Measurements from ENCODE around the gene NOX4. TPM values are rescaled to one million over a fixed set of nuclear protein-coding genes. Genes with fewer than 3 reads are reported as not detected.
"Not testable (repeated sequence)": the region's sequence is repeated elsewhere in the genome, so short reads cannot be mapped to it uniquely, and the experiment has no call there.

NOX4 gene
- total and polyA plus RNA-seq, 2 of the 8 experiments (the other 6 are each of a cell fraction or from before 2014, with no cell fraction given) = 2.0 to 2.3 TPM

DNA sequence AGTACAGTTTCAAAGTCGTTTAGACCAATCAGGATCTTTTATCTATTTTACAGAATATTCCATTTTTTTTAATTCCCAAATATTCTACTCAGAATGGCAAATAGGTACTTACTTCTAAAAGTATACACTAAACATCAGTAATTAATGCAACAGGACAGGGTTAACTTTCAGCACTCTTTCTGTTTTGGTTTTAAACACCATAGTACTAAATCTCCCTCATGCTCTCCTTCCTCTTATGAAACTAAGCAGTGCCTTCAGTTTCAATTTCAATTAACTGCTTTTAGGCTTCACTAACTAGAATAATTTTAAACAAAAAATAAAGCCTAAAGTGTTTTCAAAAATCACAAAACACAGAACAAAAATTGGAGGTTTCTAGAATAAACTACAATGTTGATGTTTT lies 57.9 kb downstream of the NOX4 start (continued):
- TF ChIP-seq ZNF274 (IDR thresholded peaks at IDR 0.05; ENCODE audit: borderline replicate concordance, extremely low read depth, low read length) (no peak), SUZ12 (IDR thresholded peaks at IDR 0.05; ENCODE audit: low read length) (no peak), EP300 (IDR thresholded peaks at IDR 0.05; ENCODE audit: borderline replicate concordance in 1 of 2, low read depth in 2 of 2, low read length in 2 of 2) (no peak)
- TF ChIP-seq, protein P1, sequence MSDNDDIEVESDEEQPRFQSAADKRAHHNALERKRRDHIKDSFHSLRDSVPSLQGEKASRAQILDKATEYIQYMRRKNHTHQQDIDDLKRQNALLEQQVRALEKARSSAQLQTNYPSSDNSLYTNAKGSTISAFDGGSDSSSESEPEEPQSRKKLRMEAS (IDR thresholded peaks at IDR 0.05) = no peak

DNA sequence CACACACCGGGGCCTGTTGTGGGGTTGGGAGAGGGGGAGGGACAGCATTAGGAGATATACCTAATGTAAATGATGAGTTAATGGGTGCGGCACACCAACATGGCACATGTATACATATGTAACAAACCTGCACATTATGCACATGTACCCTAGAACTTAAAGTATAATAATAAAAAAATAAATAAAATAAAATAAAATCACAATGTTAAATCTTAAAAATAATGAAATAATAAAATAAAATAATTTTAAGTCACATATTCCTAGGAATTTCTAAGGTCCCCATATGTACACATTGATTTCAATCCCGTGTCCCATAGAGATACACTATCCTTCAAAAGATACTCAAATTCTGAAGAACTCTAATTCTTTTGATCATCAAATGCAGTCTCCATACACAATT lies 59.0 kb downstream of the NOX4 start:
- H3K23me2 ChIP-seq (ENCODE audit: low read depth, low read length); H3K79me1 ChIP-seq (ENCODE audit: low read depth, low read length); H3K9me3 ChIP-seq (ENCODE audit: insufficient read depth in 2 of 2, low read depth in 1 of 2, low read length in 1 of 2); H4K5ac ChIP-seq (ENCODE audit: insufficient read length, low read depth, low read length); H3K14ac ChIP-seq (ENCODE audit: insufficient read length); FAIRE-seq; H3K4me2 ChIP-seq (ENCODE audit: insufficient read depth in 1 of 2, low read depth in 2 of 2, low read length in 2 of 2); DNase-seq (ENCODE audit: low read depth in 1 of 2, low spot score in 2 of 2); H2BK120ac ChIP-seq (replicated peaks; ENCODE audit: low read depth, low read length); H2BK5ac ChIP-seq (ENCODE audit: low read depth, low read length); H4K8ac ChIP-seq (ENCODE audit: extremely low read depth, insufficient read depth, low read length); H3K18ac ChIP-seq (ENCODE audit: extremely low read depth, low read length); H3K36me3 ChIP-seq (ENCODE audit: control insufficient read depth in 2 of 4, insufficient read depth in 4 of 4, low read length in 3 of 4); H2BK15ac ChIP-seq (ENCODE audit: low read length); H3K27ac ChIP-seq (ENCODE audit: low read depth, low read length); POLR2A ChIA-PET (ENCODE audit: partially characterized antibody); H3K23ac ChIP-seq (ENCODE audit: insufficient read length); H3K27me3 ChIP-seq (replicated peaks in 1 of 4; ENCODE audit: control insufficient read depth in 3 of 4, extremely low read depth in 1 of 4, insufficient read depth in 3 of 4, low read length in 3 of 4); H3K4ac ChIP-seq (replicated peaks; ENCODE audit: insufficient read length, low read depth, low read length); H4K20me1 ChIP-seq (replicated peaks in 1 of 2; ENCODE audit: control insufficient read depth in 1 of 2, insufficient read depth in 2 of 2, low read length in 2 of 2); CTCF ChIA-PET (ENCODE audit: partially characterized antibody); H4K91ac ChIP-seq (replicated peaks; ENCODE audit: insufficient read length, low read length); H2BK20ac ChIP-seq (ENCODE audit: low read length); H2BK12ac ChIP-seq (ENCODE audit: low read depth, low read length); H2AK5ac ChIP-seq (ENCODE audit: low read depth, low read length); H3K79me2 ChIP-seq (ENCODE audit: control insufficient read depth in 1 of 2, insufficient read depth in 2 of 2, low read length in 2 of 2); H3K56ac ChIP-seq (replicated peaks; ENCODE audit: insufficient read length, low read depth, low read length); H3K9ac ChIP-seq (replicated peaks in 1 of 4; ENCODE audit: extremely low read depth in 1 of 4, low read depth in 3 of 4, low read length in 3 of 4); H2AFZ ChIP-seq (ENCODE audit: low read length); H3K4me1 ChIP-seq (replicated peaks in 1 of 4; ENCODE audit: control insufficient read depth in 3 of 4, insufficient read depth in 4 of 4, low read length in 3 of 4); H3K4me3 ChIP-seq (ENCODE audit: extremely low read depth in 1 of 4, insufficient read depth in 2 of 4, low read depth in 3 of 4, low read length in 4 of 4): not testable (repeated sequence)
- 92% methylated on average over 2 of the region's 3 CpGs; no CpG with 5 or more reads in 1 of the 2 experiments for WGBS, 2 experiments (ENCODE audit: extremely low coverage in 1 of 2, insufficient coverage in 1 of 2, insufficient read length in 1 of 2, insufficient replicate concordance in 2 of 2, low coverage in 1 of 2, low lambda C conversion rate in 2 of 2, missing lambda C conversion rate in 1 of 2)

All from H1 (cell line).